ENCODE measurements around the gene GRK5.
A peak's percentile ranks its signal among the peaks of the same experiment; 100 is the strongest.
"Not testable (repeated sequence)": the region's sequence is repeated elsewhere in the genome, so short reads cannot be mapped to it uniquely, and the experiment has no call there.

Gene GRK5

DNA sequence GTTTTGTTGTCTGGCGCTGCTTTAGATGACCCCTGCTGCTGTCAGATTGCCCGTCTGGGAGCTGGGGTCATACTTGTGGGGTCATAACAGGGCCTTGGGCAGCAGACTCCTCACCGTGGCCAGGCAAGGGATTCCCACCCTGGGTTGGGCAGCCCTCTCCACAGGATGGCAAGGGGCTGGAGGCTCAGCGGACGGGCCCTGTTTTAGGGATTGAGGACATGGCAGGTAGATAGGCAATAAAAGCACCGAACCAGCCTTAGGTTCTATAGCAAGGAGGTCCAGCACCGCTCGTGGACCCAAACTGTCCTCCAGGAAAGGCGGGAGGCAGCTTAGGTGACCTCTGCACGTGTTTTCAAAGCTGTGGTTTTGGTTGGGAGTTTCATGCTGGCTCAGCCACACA, 60.0 kb downstream of the GRK5 start:
- no peak for DNase-seq (ENCODE audit: low read depth)
- H3K4me1 ChIP-seq (ENCODE audit: control insufficient read depth, insufficient read depth, low read length), result peaks cover 20% of the 10 kb centered on the region
- H3K9me3 ChIP-seq (ENCODE audit: control insufficient read depth, low read length), result no peaks in the 10 kb centered on the region
- H3K9ac ChIP-seq (ENCODE audit: low read length), result no peak overlapping the region
- H3K36me3 ChIP-seq (ENCODE audit: control insufficient read depth, insufficient read depth, low read length, severe bottlenecking), result no peaks in the 10 kb centered on the region
- H3K4me3 ChIP-seq (ENCODE audit: low read length), result no peak overlapping the region
- no peaks in the 10 kb centered on the region for H3K27me3 ChIP-seq (replicated peaks; ENCODE audit: control insufficient read depth, insufficient read depth, low read length)

DNA sequence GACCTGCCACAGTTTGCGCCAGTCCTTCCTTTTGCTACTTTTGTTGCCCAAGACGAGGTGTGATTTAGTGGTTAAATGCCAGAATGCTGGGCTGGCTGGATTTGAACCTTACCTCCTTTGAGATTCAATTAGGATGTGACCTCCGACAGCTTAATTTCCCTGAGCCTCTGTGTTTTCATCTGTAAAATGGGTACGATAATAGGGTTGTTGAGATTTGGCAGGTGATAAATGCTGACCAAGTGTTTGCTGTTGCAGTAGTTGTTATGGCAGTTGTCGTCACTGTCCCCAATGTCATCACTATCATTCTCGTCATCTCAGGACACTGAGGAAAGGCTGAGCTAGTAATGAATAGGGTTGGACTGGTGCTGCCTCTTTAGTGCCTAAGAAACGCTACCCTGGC, 61.1 kb downstream of the GRK5 start:
- H3K9me3 ChIP-seq (ENCODE audit: control insufficient read depth, low read length), result no peaks in the 10 kb centered on the region
- DNase-seq (ENCODE audit: low read depth), result no peak
- H3K27me3 ChIP-seq (replicated peaks; ENCODE audit: control insufficient read depth, insufficient read depth, low read length), result no peaks in the 10 kb centered on the region
- H3K36me3 ChIP-seq (ENCODE audit: control insufficient read depth, insufficient read depth, low read length, severe bottlenecking), result no peaks in the 10 kb centered on the region
- H3K4me3 ChIP-seq (ENCODE audit: low read length), result no peak overlapping the region
- H3K9ac ChIP-seq (ENCODE audit: low read length), result no peak overlapping the region
- peaks cover 20% of the 10 kb centered on the region for H3K4me1 ChIP-seq (ENCODE audit: control insufficient read depth, insufficient read depth, low read length)

DNA sequence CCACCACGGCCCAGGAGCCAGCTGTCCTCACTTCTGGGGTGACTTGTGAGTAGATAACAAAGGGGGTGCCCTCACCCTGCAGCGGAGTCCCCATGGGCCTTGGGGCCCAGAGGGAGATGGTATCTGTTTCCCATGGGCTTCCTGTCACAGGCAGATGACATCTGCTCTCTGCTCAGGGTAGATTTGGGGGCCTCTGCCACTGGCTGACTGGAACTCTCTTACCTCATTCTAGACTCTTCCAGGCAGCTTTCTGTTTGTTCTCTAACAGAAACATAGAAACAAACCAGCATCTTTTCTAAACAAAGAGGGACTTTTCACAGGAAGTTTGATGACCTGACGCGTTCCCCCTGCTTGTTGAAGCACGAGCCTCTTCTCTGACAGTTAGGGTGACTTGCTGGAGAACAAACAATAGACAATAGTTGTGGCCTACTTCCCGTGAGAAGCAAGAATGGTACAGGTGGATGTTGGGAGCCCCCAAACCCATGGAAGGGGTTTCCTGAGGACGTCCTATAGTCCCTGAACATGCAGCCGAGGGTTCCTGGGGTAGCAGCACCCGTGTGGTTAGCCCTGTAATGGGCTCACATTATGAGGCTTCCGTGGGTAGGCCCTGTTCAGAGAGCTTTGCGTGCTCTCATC, 61.6 kb downstream of the GRK5 start:
- Histone ChIP-seq H3K27me3 (replicated peaks; ENCODE audit: control insufficient read depth, insufficient read depth, low read length) (no peaks in the 10 kb centered on the region), H3K9me3 (ENCODE audit: control insufficient read depth, low read length) (no peaks in the 10 kb centered on the region), H3K4me3 (ENCODE audit: low read length) (no peak overlapping the region), H3K4me1 (ENCODE audit: control insufficient read depth, insufficient read depth, low read length) (peaks cover 20% of the 10 kb centered on the region), H3K36me3 (ENCODE audit: control insufficient read depth, insufficient read depth, low read length, severe bottlenecking) (no peaks in the 10 kb centered on the region), H3K9ac (ENCODE audit: low read length) (no peak overlapping the region)
- no peak for DNase-seq (ENCODE audit: low read depth)

DNA sequence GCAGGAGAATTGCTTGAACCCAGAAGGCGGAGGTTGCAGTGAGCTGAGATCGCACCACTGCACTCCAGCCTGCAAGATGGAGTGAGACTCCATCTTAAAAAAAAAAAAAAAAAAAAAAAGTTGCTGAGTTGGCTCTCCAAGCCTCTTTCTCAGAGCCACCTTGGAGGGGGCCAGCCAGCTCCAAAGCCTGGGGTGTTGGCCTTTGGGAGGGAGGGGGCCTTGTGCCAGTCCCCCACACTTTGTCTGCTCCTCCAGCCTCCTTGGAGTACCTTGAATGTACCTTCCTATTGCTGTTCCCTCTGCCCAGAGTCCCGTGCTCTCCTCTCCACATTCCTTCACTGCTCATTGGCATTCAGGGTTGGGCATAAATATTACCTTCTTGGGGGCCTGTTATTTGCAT, 62.4 kb downstream of the GRK5 start:
- DNase-seq (ENCODE audit: low read depth), result no peak
- H3K4me3 ChIP-seq (ENCODE audit: low read length), result no peak overlapping the region
- no peaks in the 10 kb centered on the region for H3K9me3 ChIP-seq (ENCODE audit: control insufficient read depth, low read length)
- no peaks in the 10 kb centered on the region for H3K27me3 ChIP-seq (replicated peaks; ENCODE audit: control insufficient read depth, insufficient read depth, low read length)
- H3K9ac ChIP-seq (ENCODE audit: low read length), result no peak overlapping the region
- no peaks in the 10 kb centered on the region for H3K36me3 ChIP-seq (ENCODE audit: control insufficient read depth, insufficient read depth, low read length, severe bottlenecking)
- peaks cover 20% of the 10 kb centered on the region for H3K4me1 ChIP-seq (ENCODE audit: control insufficient read depth, insufficient read depth, low read length)

GRCh38 chr10:119270762-119271366, 63.5 kb downstream of the GRK5 start:
- no peak for DNase-seq (ENCODE audit: low read depth)

GRCh38 chr10:119272338-119272734, 65.0 kb downstream of the GRK5 start:
- H3K36me3 ChIP-seq (ENCODE audit: control insufficient read depth, insufficient read depth, low read length, severe bottlenecking); DNase-seq (ENCODE audit: low read depth); H3K4me3 ChIP-seq (ENCODE audit: low read length); H3K9me3 ChIP-seq (ENCODE audit: control insufficient read depth, low read length); H3K27me3 ChIP-seq (replicated peaks; ENCODE audit: control insufficient read depth, insufficient read depth, low read length); H3K9ac ChIP-seq (ENCODE audit: low read length): not testable (repeated sequence)
- peaks cover 30% of the 10 kb centered on the region for H3K4me1 ChIP-seq (ENCODE audit: control insufficient read depth, insufficient read depth, low read length)

More at GRCh38 chr10:119270762-119271366, 63.5 kb downstream of the GRK5 start:
- peak overlapping the region; percentile 19 for H3K4me3 ChIP-seq (ENCODE audit: low read length)
- no peaks in the 10 kb centered on the region for H3K27me3 ChIP-seq (replicated peaks; ENCODE audit: control insufficient read depth, insufficient read depth, low read length)
- H3K4me1 ChIP-seq (ENCODE audit: control insufficient read depth, insufficient read depth, low read length), result peaks cover 29% of the 10 kb centered on the region
- H3K9ac ChIP-seq (ENCODE audit: low read length), result peak overlapping the region; percentile 20
- no peaks in the 10 kb centered on the region for H3K9me3 ChIP-seq (ENCODE audit: control insufficient read depth, low read length)
- no peaks in the 10 kb centered on the region for H3K36me3 ChIP-seq (ENCODE audit: control insufficient read depth, insufficient read depth, low read length, severe bottlenecking)

DNA sequence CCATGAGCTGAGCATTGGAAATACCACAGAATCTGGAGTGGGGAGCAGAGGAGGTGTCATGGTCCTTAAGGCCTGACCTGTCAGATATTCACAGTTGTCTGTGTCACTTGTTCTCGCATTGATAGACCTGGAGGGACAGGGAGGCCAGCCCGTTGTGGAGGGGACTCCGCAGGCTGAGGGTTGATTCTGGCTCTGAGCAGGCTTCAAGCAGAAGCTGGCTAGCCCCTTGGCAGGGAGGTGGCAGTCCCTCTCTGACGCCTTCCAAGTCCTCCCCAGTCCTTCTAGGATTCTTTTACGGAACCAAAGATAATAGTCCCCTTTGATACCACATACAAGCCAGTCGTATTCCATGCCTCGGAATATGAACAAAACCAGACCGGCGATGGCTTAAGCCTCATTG, 65.4 kb downstream of the GRK5 start:
- H3K9me3 ChIP-seq (ENCODE audit: control insufficient read depth, low read length), result no peaks in the 10 kb centered on the region
- H3K4me3 ChIP-seq (ENCODE audit: low read length), result no peak overlapping the region
- H3K9ac ChIP-seq (ENCODE audit: low read length), result no peak overlapping the region
- H3K36me3 ChIP-seq (ENCODE audit: control insufficient read depth, insufficient read depth, low read length, severe bottlenecking), result no peaks in the 10 kb centered on the region
- DNase-seq (ENCODE audit: low read depth), result no peak
- peaks cover 30% of the 10 kb centered on the region for H3K4me1 ChIP-seq (ENCODE audit: control insufficient read depth, insufficient read depth, low read length)
- no peaks in the 10 kb centered on the region for H3K27me3 ChIP-seq (replicated peaks; ENCODE audit: control insufficient read depth, insufficient read depth, low read length)

GRCh38 chr10:119273413-119273812, 66.0 kb downstream of the GRK5 start:
- no peak for DNase-seq (ENCODE audit: low read depth)
- Histone ChIP-seq H3K36me3 (ENCODE audit: control insufficient read depth, insufficient read depth, low read length, severe bottlenecking) (no peaks in the 10 kb centered on the region), H3K4me3 (ENCODE audit: low read length) (no peak overlapping the region), H3K27me3 (replicated peaks; ENCODE audit: control insufficient read depth, insufficient read depth, low read length) (no peaks in the 10 kb centered on the region), H3K9ac (ENCODE audit: low read length) (no peak overlapping the region), H3K9me3 (ENCODE audit: control insufficient read depth, low read length) (no peaks in the 10 kb centered on the region), H3K4me1 (ENCODE audit: control insufficient read depth, insufficient read depth, low read length) (peaks cover 30% of the 10 kb centered on the region)

GRCh38 chr10:119274519-119275045, 67.2 kb downstream of the GRK5 start:
- H3K9me3 ChIP-seq (ENCODE audit: control insufficient read depth, low read length), result no peaks in the 10 kb centered on the region
- H3K9ac ChIP-seq (ENCODE audit: low read length), result no peak overlapping the region
- H3K4me1 ChIP-seq (ENCODE audit: control insufficient read depth, insufficient read depth, low read length), result peaks cover 30% of the 10 kb centered on the region
- no peaks in the 10 kb centered on the region for H3K36me3 ChIP-seq (ENCODE audit: control insufficient read depth, insufficient read depth, low read length, severe bottlenecking)
- no peaks in the 10 kb centered on the region for H3K27me3 ChIP-seq (replicated peaks; ENCODE audit: control insufficient read depth, insufficient read depth, low read length)
- no peak for DNase-seq (ENCODE audit: low read depth)
- H3K4me3 ChIP-seq (ENCODE audit: low read length), result no peak overlapping the region

DNA sequence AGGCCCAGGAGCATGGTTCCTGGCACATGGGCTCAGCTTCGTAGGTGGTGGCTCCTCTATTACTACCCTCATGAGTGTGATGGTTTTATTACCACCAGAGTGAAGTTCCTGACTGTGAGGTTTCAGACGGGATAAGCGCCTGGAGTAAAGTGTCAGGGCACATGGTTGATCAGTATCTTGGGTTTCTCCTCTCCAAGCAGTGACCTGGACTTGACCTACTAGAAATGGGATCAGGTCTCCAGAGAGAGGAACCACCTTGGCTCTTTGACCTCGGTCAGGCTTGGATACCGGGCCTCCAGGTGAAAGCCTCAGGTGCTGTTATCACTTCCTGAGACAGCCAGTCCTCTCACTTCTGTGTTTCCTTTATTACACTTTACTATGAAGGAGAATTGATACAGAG, 67.7 kb downstream of the GRK5 start:
- Histone ChIP-seq H3K4me3 (ENCODE audit: low read length) (peak overlapping the region; percentile 70), H3K36me3 (ENCODE audit: control insufficient read depth, insufficient read depth, low read length, severe bottlenecking) (no peaks in the 10 kb centered on the region), H3K27me3 (replicated peaks; ENCODE audit: control insufficient read depth, insufficient read depth, low read length) (no peaks in the 10 kb centered on the region), H3K4me1 (ENCODE audit: control insufficient read depth, insufficient read depth, low read length) (peaks cover 30% of the 10 kb centered on the region), H3K9me3 (ENCODE audit: control insufficient read depth, low read length) (no peaks in the 10 kb centered on the region), H3K9ac (ENCODE audit: low read length) (no peak overlapping the region)
- no peak for DNase-seq (ENCODE audit: low read depth)

DNA sequence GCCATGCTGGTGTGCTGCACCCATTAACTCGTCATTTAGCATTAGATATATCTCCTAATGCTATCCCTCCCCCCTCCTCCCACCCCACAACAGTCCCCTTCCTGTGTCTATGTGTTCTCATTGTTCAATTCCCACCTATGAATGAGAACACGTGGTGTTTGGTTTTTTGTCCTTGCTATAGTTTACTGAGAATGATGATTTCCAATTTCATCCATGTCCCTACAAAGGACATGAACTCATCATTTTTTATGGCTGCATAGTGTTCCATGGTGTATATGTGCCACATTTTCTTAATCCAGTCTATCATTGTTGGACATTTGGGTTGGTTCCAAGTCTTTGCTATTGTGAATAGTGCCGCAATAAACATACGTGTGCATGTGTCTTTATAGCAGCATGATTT, 68.8 kb downstream of the GRK5 start:
- not testable (repeated sequence) for H3K9me3 ChIP-seq (ENCODE audit: control insufficient read depth, low read length); DNase-seq (ENCODE audit: low read depth); H3K4me3 ChIP-seq (ENCODE audit: low read length); H3K36me3 ChIP-seq (ENCODE audit: control insufficient read depth, insufficient read depth, low read length, severe bottlenecking); H3K27me3 ChIP-seq (replicated peaks; ENCODE audit: control insufficient read depth, insufficient read depth, low read length)
- Histone ChIP-seq H3K4me1 (ENCODE audit: control insufficient read depth, insufficient read depth, low read length) (peaks cover 22% of the 10 kb centered on the region), H3K9ac (ENCODE audit: low read length) (peak overlapping the region; percentile 68)

Data from adipocyte (in vitro differentiated cells).